ENCODE data around the gene WDR6.

GRCh38 chr3:49034650-49035049 is 27.5 kb downstream of the WDR6 start:
- TF ChIP-seq POLR2AphosphoS5 (IDR thresholded peaks at IDR 0.05; ENCODE audit: low read depth, low read length) (no peak), POLR2A (IDR thresholded peaks at IDR 0.05; ENCODE audit: low read depth, low read length) (no peak), PAX5 (IDR thresholded peaks at IDR 0.05; ENCODE audit: insufficient read depth, low read length, severe bottlenecking) (no peak), TAF1 (IDR thresholded peaks at IDR 0.05; ENCODE audit: low read depth, low read length) (no peak), POU2F2 (IDR thresholded peaks at IDR 0.05; ENCODE audit: low read depth, low read length) (no peak), SPI1 (IDR thresholded peaks at IDR 0.05; ENCODE audit: low read depth, low read length) (no peak)
